Natural killer cell (primary cell): ENCODE measurements around the gene CDKN1C. TPM values are rescaled to one million over a fixed set of nuclear protein-coding genes. Genes with fewer than 3 reads are reported as not detected.
A peak's percentile ranks its signal among the peaks of the same experiment; 100 is the strongest.

Experiments
- ATAC-seq, 3 donors: fragments of 150-1000 bp in 2 of 3; fragments of 200-7000 bp in 1 of 3; cut with Tn5 transposase; 1 replicate in 1 of 3; 2 replicates in 2 of 3; pipeline ENCODE4 v1.10.0; 2021; ENCODE audit warnings: mild to moderate bottlenecking in 2 of 3, moderate library complexity in 2 of 3
- DNase-seq, 2 donors: peaks; one replicate each; pipeline versions ENCODE4 v3.0.0 to v3.0.0-alpha.2; 2013 to 2021; ENCODE audit warnings: mixed read lengths in 1 of 2
- H3K27ac ChIP-seq: one replicate; pipeline ENCODE4 v1.5.1; 2013; ENCODE audit warnings: mild to moderate bottlenecking, low read length
- H3K27me3 ChIP-seq: one replicate; pipeline ENCODE4 v1.6.1; 2013; ENCODE audit warnings: low read length; ENCODE audit not compliant: control insufficient read depth, insufficient read depth
- H3K36me3 ChIP-seq: one replicate; pipeline ENCODE4 v1.6.1; 2013; ENCODE audit warnings: low read length; ENCODE audit not compliant: control insufficient read depth, insufficient read depth
- H3K4me1 ChIP-seq: one replicate; pipeline ENCODE4 v1.6.1; 2013; ENCODE audit warnings: low read length; ENCODE audit not compliant: control insufficient read depth, insufficient read depth
- H3K4me3 ChIP-seq: one replicate; pipeline ENCODE4 v1.5.1; 2013; ENCODE audit warnings: low read length
- H3K9me3 ChIP-seq: one replicate; pipeline ENCODE4 v1.6.1; 2013; ENCODE audit warnings: low read length; ENCODE audit not compliant: control insufficient read depth, insufficient read depth
- H3K27ac Mint-ChIP-seq, 2 donors: one replicate each; pipeline ENCODE4 v1.8.0; 2022; ENCODE audit warnings: mild to moderate bottlenecking in 2 of 2, mixed read lengths in 2 of 2, moderate library complexity in 1 of 2
- H3K27me3 Mint-ChIP-seq, 2 donors: one replicate each; pipeline ENCODE4 v1.8.0; 2022; ENCODE audit warnings: low read depth in 2 of 2, mixed read lengths in 2 of 2
- H3K36me3 Mint-ChIP-seq: one replicate; pipeline ENCODE4 v1.8.0; 2022; ENCODE audit warnings: mixed read lengths
- H3K4me1 Mint-ChIP-seq, 2 donors: one replicate each; pipeline ENCODE4 v1.8.0; 2022; ENCODE audit warnings: mixed read lengths in 2 of 2
- H3K4me3 Mint-ChIP-seq: one replicate; pipeline ENCODE4 v1.8.0; 2022; ENCODE audit warnings: mild to moderate bottlenecking, moderate library complexity, mixed read lengths
- H3K9me3 Mint-ChIP-seq, 2 donors: one replicate each; pipeline ENCODE4 v1.8.0; 2022; ENCODE audit warnings: mixed read lengths in 2 of 2
- CTCF ChIP-seq: fragments of 200-600 bp; IDR thresholded peaks from one replicate; pipeline ENCODE4 v1.8.0; 2022; ENCODE audit warnings: antibody characterized with exemption
- WGBS: methylation state at CpG from one replicate; pipeline ENCODE4 v1.1.7; 2013; ENCODE audit warnings: missing lambda C conversion rate; ENCODE audit not compliant: insufficient coverage; 5-methylcytosine and 5-hydroxymethylcytosine counted together
- intact Hi-C: fragments of 100-400 bp; cut with micrococcal nuclease; formaldehyde crosslinking; loops from one replicate; pipeline ENCODE4 v1.14.2; 2022
- total RNA-seq, 4 donors: library from RNA; stranded (reverse); fragments of 120-200 nt in 1 of 4; gene quantifications; one replicate each; pipeline versions ENCODE4 v1.2.3 to v1.2.4, GENCODE V29; 2013 to 2022

Gene CDKN1C
- total RNA-seq, 3 donors from 2014 or later (not counting 1 experiment from before 2014, with no cell fraction given): 2.6 to 27.9 (median 6.3) TPM

GRCh38 chr11:2889362-2890273 lies 4.0 kb upstream of the CDKN1C start:
- Histone ChIP-seq H3K27me3 (no peaks in the 10 kb centered on the region), H3K27ac (no peak overlapping the region), H3K4me1 (peaks cover 40% of the 10 kb centered on the region), H3K4me3 (no peak overlapping the region), H3K36me3 (no peaks in the 10 kb centered on the region), H3K9me3 (no peaks in the 10 kb centered on the region)
- WGBS: 91% methylated on average over 16 of the region's 16 CpGs
- no peaks in the 10 kb centered on the region for H3K27me3 Mint-ChIP-seq
- DNase-seq: no peak
- no peak for ATAC-seq
- TF ChIP-seq CTCF: no peak
- H3K36me3 Mint-ChIP-seq: no peaks in the 10 kb centered on the region
- no peaks in the 10 kb centered on the region for H3K9me3 Mint-ChIP-seq
- no peak overlapping the region for H3K27ac Mint-ChIP-seq
- intact Hi-C loops: loop anchor here (2.0 kb wide), 1 partner anchor 461 kb away; no protein-coding TSS in a partner anchor
- H3K4me3 Mint-ChIP-seq: no peak overlapping the region
- H3K4me1 Mint-ChIP-seq: peaks cover 28 to 31% of the 10 kb centered on the region in 2 donors

- TF ChIP-seq CTCF: peak; percentile 94
- Histone ChIP-seq H3K27ac (no peak overlapping the region), H3K9me3 (no peaks in the 10 kb centered on the region), H3K4me3 (no peak overlapping the region), H3K4me1 (peaks cover 45% of the 10 kb centered on the region), H3K36me3 (no peaks in the 10 kb centered on the region), H3K27me3 (peaks cover 3% of the 10 kb centered on the region)
- intact Hi-C loops: loop anchor here (1.0 to 2.0 kb wide), 2 partner anchors 355 to 460 kb away; no protein-coding TSS in a partner anchor
- Mint-ChIP-seq H3K27me3 (peaks cover 1 to 2% of the 10 kb centered on the region in 2 donors), H3K9me3 (no peaks in the 10 kb centered on the region), H3K27ac (no peak overlapping the region), H3K4me1 (peaks cover 28 to 31% of the 10 kb centered on the region in 2 donors), H3K36me3 (no peaks in the 10 kb centered on the region), H3K4me3 (peak overlapping the region; percentile 37)
- peak; percentile 85 to 91 for DNase-seq
- ATAC-seq: peak; percentile 32 to 45 (median 34)
- 33% methylated on average over 23 of the region's 25 CpGs for WGBS
Observed at GRCh38 chr11:2888266-2888968, 2.8 kb upstream of the CDKN1C start.

GRCh38 chr11:2887515-2888195 lies 2.1 kb upstream of the CDKN1C start:
- peaks cover 23 to 30% of the 10 kb centered on the region in 2 donors for H3K4me1 Mint-ChIP-seq
- peaks cover 8% of the 10 kb centered on the region for H3K27me3 ChIP-seq
- H3K9me3 ChIP-seq: no peaks in the 10 kb centered on the region
- no peak overlapping the region for H3K27ac Mint-ChIP-seq
- no peak overlapping the region for H3K4me3 ChIP-seq
- no peak for TF ChIP-seq CTCF
- WGBS: 69% methylated on average over 11 of the region's 11 CpGs
- no peaks in the 10 kb centered on the region for H3K9me3 Mint-ChIP-seq
- H3K36me3 ChIP-seq: no peaks in the 10 kb centered on the region
- peak overlapping the region; percentile 49 for H3K4me3 Mint-ChIP-seq
- H3K27me3 Mint-ChIP-seq: peaks cover 8 to 10% of the 10 kb centered on the region in 2 donors
- H3K36me3 Mint-ChIP-seq: no peaks in the 10 kb centered on the region
- peak in 1 of 2 donors; percentile 42 for DNase-seq
- intact Hi-C loops: loop anchor here (1.0 to 2.0 kb wide), 2 partner anchors 354 to 459 kb away; no protein-coding TSS in a partner anchor
- no peak overlapping the region for H3K27ac ChIP-seq
- ATAC-seq: no peak
- peaks cover 38% of the 10 kb centered on the region for H3K4me1 ChIP-seq
